ENCODE data around the gene TTC9B. TPM values are rescaled to one million over a fixed set of nuclear protein-coding genes. Genes with fewer than 3 reads are reported as not detected.

Gene TTC9B
- total RNA-seq, 4 donors from 2014 or later = not detected

DNA sequence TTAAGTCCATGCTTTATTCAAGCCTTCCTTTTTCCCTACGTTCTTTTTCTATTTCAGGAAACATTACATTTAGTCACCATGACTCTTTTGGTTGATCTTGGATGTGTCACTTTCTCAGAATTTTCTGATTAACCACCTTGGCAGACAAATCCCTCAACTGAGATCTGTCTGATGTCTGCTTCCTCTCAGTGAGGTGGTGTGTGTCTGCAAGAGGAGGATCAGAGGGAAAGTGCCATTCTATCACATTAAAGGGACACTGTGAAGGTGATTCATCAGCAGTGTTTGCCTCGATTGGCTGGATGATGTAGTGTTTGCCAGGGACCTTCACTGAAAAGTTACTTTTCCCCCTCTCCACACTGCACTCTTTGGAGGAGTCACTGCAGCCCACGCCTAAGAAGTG, 11.3 kb upstream of the TTC9B start:
- H3K4me3 ChIP-seq = no peak overlapping the region
- no peak for DNase-seq
- ATAC-seq = no peak
- in situ Hi-C loops (cut with MboI; ENCODE audit: low sequenced_read_pairs in 4 of 4) = loop anchor here in 2 of 4 donors (10.0 kb wide), 1 partner anchor 95 kb away; no protein-coding TSS in a partner anchor
- H3K9me3 ChIP-seq = no peaks in the 10 kb centered on the region
- H3K27ac ChIP-seq = no peak overlapping the region
- peaks cover 27 to 29% (median 28%) of the 10 kb centered on the region in 3 donors for H3K27me3 ChIP-seq
- intact Hi-C loops (cut with DNase I; ENCODE audit: low total_unique reads) = no loop called here
- H3K36me3 ChIP-seq = peaks cover 0 to 16% of the 10 kb centered on the region in 2 donors
- TF ChIP-seq, protein P1, sequence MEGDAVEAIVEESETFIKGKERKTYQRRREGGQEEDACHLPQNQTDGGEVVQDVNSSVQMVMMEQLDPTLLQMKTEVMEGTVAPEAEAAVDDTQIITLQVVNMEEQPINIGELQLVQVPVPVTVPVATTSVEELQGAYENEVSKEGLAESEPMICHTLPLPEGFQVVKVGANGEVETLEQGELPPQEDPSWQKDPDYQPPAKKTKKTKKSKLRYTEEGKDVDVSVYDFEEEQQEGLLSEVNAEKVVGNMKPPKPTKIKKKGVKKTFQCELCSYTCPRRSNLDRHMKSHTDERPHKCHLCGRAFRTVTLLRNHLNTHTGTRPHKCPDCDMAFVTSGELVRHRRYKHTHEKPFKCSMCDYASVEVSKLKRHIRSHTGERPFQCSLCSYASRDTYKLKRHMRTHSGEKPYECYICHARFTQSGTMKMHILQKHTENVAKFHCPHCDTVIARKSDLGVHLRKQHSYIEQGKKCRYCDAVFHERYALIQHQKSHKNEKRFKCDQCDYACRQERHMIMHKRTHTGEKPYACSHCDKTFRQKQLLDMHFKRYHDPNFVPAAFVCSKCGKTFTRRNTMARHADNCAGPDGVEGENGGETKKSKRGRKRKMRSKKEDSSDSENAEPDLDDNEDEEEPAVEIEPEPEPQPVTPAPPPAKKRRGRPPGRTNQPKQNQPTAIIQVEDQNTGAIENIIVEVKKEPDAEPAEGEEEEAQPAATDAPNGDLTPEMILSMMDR (IDR thresholded peaks at IDR 0.05 in 4 of 5, conservative IDR thresholded peaks at IDR 0.05 in 1 of 5) = no peak
- no peak for TF ChIP-seq POLR2A (IDR thresholded peaks at IDR 0.05)
- H3K4me1 ChIP-seq = peaks cover 19 to 29% of the 10 kb centered on the region in 2 donors

DNA sequence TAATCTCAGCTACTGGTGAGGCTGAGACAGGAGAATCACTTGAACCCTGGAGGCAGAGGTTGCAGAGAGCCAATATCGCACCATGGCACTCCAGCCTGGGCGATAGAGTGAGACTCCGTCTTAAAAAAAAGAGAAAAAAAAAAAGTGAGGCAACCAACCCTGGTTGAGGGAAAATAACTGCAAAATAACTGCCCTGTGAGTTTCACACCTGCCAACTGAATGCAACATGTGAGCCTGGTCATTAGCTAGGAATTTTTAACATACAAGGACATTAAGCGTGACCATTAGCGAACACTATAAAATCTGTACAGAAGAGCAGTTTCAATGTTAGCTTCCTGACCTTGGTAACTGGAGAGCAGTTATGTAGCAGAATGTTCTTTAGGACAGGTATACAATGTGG, 10.7 kb upstream of the TTC9B start:
- Histone ChIP-seq H3K4me1 (peaks cover 19 to 29% of the 10 kb centered on the region in 2 donors), H3K27me3 (peaks cover 34 to 36% (median 34%) of the 10 kb centered on the region in 3 donors), H3K36me3 (peaks cover 0 to 10% of the 10 kb centered on the region in 2 donors), H3K4me3 (no peak overlapping the region), H3K27ac (no peak overlapping the region), H3K9me3 (no peaks in the 10 kb centered on the region)
- intact Hi-C loops (cut with DNase I; ENCODE audit: low total_unique reads) (no loop called here), in situ Hi-C loops (cut with MboI; ENCODE audit: low sequenced_read_pairs in 4 of 4) (loop anchor here in 2 of 4 donors (10.0 kb wide), 1 partner anchor 94 kb away; no protein-coding TSS in a partner anchor)
- ATAC-seq (no peak), DNase-seq (no peak)
- TF ChIP-seq, protein P1 (IDR thresholded peaks at IDR 0.05 in 4 of 5, conservative IDR thresholded peaks at IDR 0.05 in 1 of 5) = no peak
- TF ChIP-seq POLR2A (IDR thresholded peaks at IDR 0.05) = no peak

DNA sequence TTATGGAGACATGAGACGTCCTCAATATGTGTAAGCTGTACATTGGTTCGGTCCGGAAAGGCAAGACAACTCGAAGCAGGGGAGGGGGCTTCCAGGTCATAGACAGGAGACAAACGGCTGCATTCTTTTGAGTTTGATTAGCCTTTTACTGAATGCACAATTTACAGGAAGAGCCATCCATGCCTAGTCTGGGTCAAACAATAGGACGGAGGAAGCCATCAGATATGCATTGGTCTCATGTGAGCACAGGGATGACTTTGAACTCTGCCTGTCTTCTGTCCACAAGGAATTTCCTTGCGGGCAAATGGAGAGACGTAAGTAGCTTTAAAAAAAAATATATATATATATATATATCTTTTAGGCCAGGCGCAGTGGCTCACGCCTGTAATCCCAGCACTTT, 10.2 kb upstream of the TTC9B start:
- no peak overlapping the region for H3K27ac ChIP-seq
- intact Hi-C loops (cut with DNase I; ENCODE audit: low total_unique reads) (no loop called here), in situ Hi-C loops (cut with MboI; ENCODE audit: low sequenced_read_pairs in 4 of 4) (loop anchor here in 2 of 4 donors (10.0 kb wide), 1 partner anchor 94 kb away; no protein-coding TSS in a partner anchor)
- ATAC-seq (no peak), DNase-seq (no peak)
- H3K4me1 ChIP-seq = peaks cover 19 to 29% of the 10 kb centered on the region in 2 donors
- peaks cover 0 to 5% of the 10 kb centered on the region in 2 donors for H3K36me3 ChIP-seq
- peaks cover 37 to 41% (median 39%) of the 10 kb centered on the region in 3 donors for H3K27me3 ChIP-seq
- no peak for TF ChIP-seq POLR2A (IDR thresholded peaks at IDR 0.05)
- TF ChIP-seq, protein P1 (IDR thresholded peaks at IDR 0.05 in 4 of 5, conservative IDR thresholded peaks at IDR 0.05 in 1 of 5) = no peak
- H3K9me3 ChIP-seq = no peaks in the 10 kb centered on the region
- H3K4me3 ChIP-seq = no peak overlapping the region

- no peak overlapping the region for H3K27ac ChIP-seq
- ATAC-seq (no peak), DNase-seq (no peak)
- peaks cover 37 to 51% (median 46%) of the 10 kb centered on the region in 3 donors for H3K27me3 ChIP-seq
- in situ Hi-C loops (cut with MboI; ENCODE audit: low sequenced_read_pairs in 4 of 4) (loop anchor here in 2 of 4 donors (10.0 kb wide), 1 partner anchor 91 kb away; no protein-coding TSS in a partner anchor), intact Hi-C loops (cut with DNase I; ENCODE audit: low total_unique reads) (no loop called here)
- H3K9me3 ChIP-seq = no peaks in the 10 kb centered on the region
- H3K4me1 ChIP-seq = peaks cover 17 to 18% of the 10 kb centered on the region in 2 donors
- H3K36me3 ChIP-seq = no peaks in the 10 kb centered on the region
- TF ChIP-seq, protein P1 (IDR thresholded peaks at IDR 0.05 in 4 of 5, conservative IDR thresholded peaks at IDR 0.05 in 1 of 5) = no peak
- peak overlapping the region; percentile 11 to 45 (median 36) for H3K4me3 ChIP-seq
These were observed 7.5 kb upstream of the TTC9B start for GRCh38 chr19:40225440-40226305.

Measured in gastrocnemius medialis (tissue), 4 donors.